ENCODE data around the gene GPSM3. TPM values are rescaled to one million over a fixed set of nuclear protein-coding genes. Genes with fewer than 3 reads are reported as not detected.

GPSM3 gene
- total RNA-seq, 2 donors from 2014 or later: 84.9 to 151 TPM

- Mint-ChIP-seq H3K9me3 (no peaks in the 10 kb centered on the region), H3K36me3 (peaks cover 32 to 48% of the 10 kb centered on the region in 2 donors), H3K27ac (peak overlapping the region; percentile 57 to 69)
- DNase-seq (ENCODE audit: low spot score in 2 of 2) (no peak), ATAC-seq (no peak)
Measured at GRCh38 chr6:32182555-32182981, 9.9 kb downstream of the GPSM3 start.

- Mint-ChIP-seq H3K9me3 (no peaks in the 10 kb centered on the region), H3K27ac (peak overlapping the region; percentile 57 to 93), H3K36me3 (peaks cover 26 to 42% of the 10 kb centered on the region in 2 donors)
- DNase-seq (ENCODE audit: low spot score in 2 of 2) (no peak), ATAC-seq (no peak)
Measured at GRCh38 chr6:32181915-32182529, 10.4 kb downstream of the GPSM3 start.

- DNase-seq (ENCODE audit: low spot score in 2 of 2) (no peak), ATAC-seq (no peak)
- Mint-ChIP-seq H3K27ac (peak overlapping the region; percentile 92 to 93), H3K36me3 (peaks cover 18 to 34% of the 10 kb centered on the region in 2 donors), H3K9me3 (no peaks in the 10 kb centered on the region)
Measured at GRCh38 chr6:32181148-32181702, 11.2 kb downstream of the GPSM3 start.

- ATAC-seq: no peak
Measured at GRCh38 chr6:32179766-32180405, 12.6 kb downstream of the GPSM3 start.

GRCh38 chr6:32178547-32179440 lies 13.6 kb downstream of the GPSM3 start:
- H3K36me3 Mint-ChIP-seq: peaks cover 18 to 26% of the 10 kb centered on the region in 2 donors
- peak in 1 of 2 donors; percentile 2 for ATAC-seq

More at GRCh38 chr6:32179766-32180405, 12.6 kb downstream of the GPSM3 start:
- peak in 1 of 2 donors; percentile 52 for DNase-seq (ENCODE audit: low spot score in 2 of 2)
- Mint-ChIP-seq H3K27ac (peak overlapping the region; percentile 31 to 93), H3K9me3 (no peaks in the 10 kb centered on the region), H3K36me3 (peaks cover 18 to 26% of the 10 kb centered on the region in 2 donors)

GRCh38 chr6:32177788-32178546 lies 14.5 kb downstream of the GPSM3 start, which contains the start of gene RNF5:
Gene RNF5, plus strand, starts transcription at chr6:32178405. Its CDS starts 107 bp downstream, at chr6:32178512.
- DNase-seq (ENCODE audit: low spot score in 2 of 2) (peak; percentile 90 to 93), ATAC-seq (peak; percentile 87)
- H3K27ac Mint-ChIP-seq: peak within 1 kb of the TSS; percentile 93 to 97
- peaks cover 18 to 26% of the 10 kb centered on the region in 2 donors for H3K36me3 Mint-ChIP-seq
- H3K9me3 Mint-ChIP-seq: no peaks in the 10 kb centered on the region

More at GRCh38 chr6:32178547-32179440, 13.6 kb downstream of the GPSM3 start:
- peak overlapping the region; percentile 93 to 97 for H3K27ac Mint-ChIP-seq
- DNase-seq (ENCODE audit: low spot score in 2 of 2): no peak
- H3K9me3 Mint-ChIP-seq: no peaks in the 10 kb centered on the region

GRCh38 chr6:32177183-32177787 lies 15.2 kb downstream of the GPSM3 start:
- peaks cover 18 to 26% of the 10 kb centered on the region in 2 donors for H3K36me3 Mint-ChIP-seq
- peak in 1 of 2 donors; percentile 39 for DNase-seq (ENCODE audit: low spot score in 2 of 2)
- peak overlapping the region; percentile 93 to 97 for H3K27ac Mint-ChIP-seq
- no peaks in the 10 kb centered on the region for H3K9me3 Mint-ChIP-seq
- ATAC-seq: peak in 1 of 2 donors; percentile 12

GRCh38 chr6:32176476-32177182 lies 15.8 kb downstream of the GPSM3 start:
- DNase-seq (ENCODE audit: low spot score in 2 of 2): no peak
- Mint-ChIP-seq H3K27ac (peak overlapping the region; percentile 93 to 97), H3K36me3 (peaks cover 18 to 26% of the 10 kb centered on the region in 2 donors), H3K9me3 (no peaks in the 10 kb centered on the region)
- no peak for ATAC-seq

GRCh38 chr6:32175711-32176475 lies 16.6 kb downstream of the GPSM3 start, which contains the start of gene AGPAT1:
Gene AGPAT1, minus strand, starts transcription at chr6:32176084. Its CDS starts 4,588 bp downstream, at chr6:32171496.
- DNase-seq (ENCODE audit: low spot score in 2 of 2): peak; percentile 96
- Mint-ChIP-seq H3K36me3 (peaks cover 18 to 24% of the 10 kb centered on the region in 2 donors), H3K27ac (peak within 1 kb of the TSS; percentile 93 to 97), H3K9me3 (no peaks in the 10 kb centered on the region)
- ATAC-seq: peak; percentile 57 to 63

- H3K9me3 Mint-ChIP-seq: no peaks in the 10 kb centered on the region
- peaks cover 15 to 18% of the 10 kb centered on the region in 2 donors for H3K36me3 Mint-ChIP-seq
- peak overlapping the region; percentile 90 to 93 for H3K27ac Mint-ChIP-seq
- ATAC-seq (no peak), DNase-seq (ENCODE audit: low spot score in 2 of 2) (no peak)
Measured at GRCh38 chr6:32175322-32175710, 17.1 kb downstream of the GPSM3 start.

GRCh38 chr6:32174416-32174815 lies 18.0 kb downstream of the GPSM3 start:
- peaks cover 12 to 19% of the 10 kb centered on the region in 2 donors for H3K36me3 Mint-ChIP-seq
- ATAC-seq: no peak
- peak overlapping the region in 1 of 2 donors; percentile 45 for H3K27ac Mint-ChIP-seq

GRCh38 chr6:32173051-32173727 lies 19.3 kb downstream of the GPSM3 start:
- peak overlapping the region; percentile 24 to 45 for H3K27ac Mint-ChIP-seq
- no peak for ATAC-seq

More at GRCh38 chr6:32174416-32174815, 18.0 kb downstream of the GPSM3 start:
- no peak for DNase-seq (ENCODE audit: low spot score in 2 of 2)
- no peaks in the 10 kb centered on the region for H3K9me3 Mint-ChIP-seq

GRCh38 chr6:32171234-32171633 lies 21.2 kb downstream of the GPSM3 start:
- H3K27ac Mint-ChIP-seq: peak overlapping the region; percentile 29 to 78
- H3K36me3 Mint-ChIP-seq: peaks cover 0 to 10% of the 10 kb centered on the region in 2 donors
- DNase-seq (ENCODE audit: low spot score in 2 of 2) (no peak), ATAC-seq (no peak)
- H3K9me3 Mint-ChIP-seq: no peaks in the 10 kb centered on the region

More at GRCh38 chr6:32173051-32173727, 19.3 kb downstream of the GPSM3 start:
- Mint-ChIP-seq H3K36me3 (peaks cover 0 to 10% of the 10 kb centered on the region in 2 donors), H3K9me3 (no peaks in the 10 kb centered on the region)
- DNase-seq (ENCODE audit: low spot score in 2 of 2): no peak

Data from activated naive CD4-positive, alpha-beta T cell treated with anti-CD3 and anti-CD28 coated beads, Interleukin-2, amount 50 U/mL, for 72 hours (primary cell).